HCT116 (cell line): ENCODE measurements around the gene ASCL1.

Experiments used
- CEBPB ChIP-seq: IDR thresholded peaks from 2 replicates; pipeline ENCODE4 v1.6.1; 2012; ENCODE audit warnings: low read depth
- EZH2 ChIP-seq: fragments of 200-600 bp; sonication (generic); IDR thresholded peaks from 2 replicates; pipeline ENCODE4 v1.6.1; 2017; ENCODE audit warnings: antibody characterized with exemption, mixed run types
- EZH2phosphoT487 ChIP-seq: fragments of 200-600 bp; IDR thresholded peaks from 2 replicates; pipeline ENCODE4 v1.6.1; 2018; ENCODE audit warnings: antibody characterized with exemption, borderline replicate concordance
- FOSL1 ChIP-seq: IDR thresholded peaks from 2 replicates; pipeline ENCODE4 v1.6.1; 2012; ENCODE audit warnings: low read depth
- POLR2A ChIP-seq: IDR thresholded peaks from 2 replicates; pipeline ENCODE4 v1.7.0; 2011; ENCODE audit warnings: borderline replicate concordance; ENCODE audit not compliant: insufficient read depth, insufficient read length; ENCODE audit errors: extremely low read depth
- SIN3A ChIP-seq: IDR thresholded peaks from 2 replicates; pipeline ENCODE4 v1.6.1; 2012; ENCODE audit warnings: low read depth
- ZNF274 ChIP-seq: fragments of 200-500 bp; sonication (Bioruptor generic); IDR thresholded peaks from 2 replicates; pipeline ENCODE4 v1.6.1; 2014; ENCODE audit warnings: mild to moderate bottlenecking, low read depth, low read length, inconsistent platforms
- TF ChIP-seq, protein P1 (sequence below), 3 experiments: fragments of 200-600 bp in 1 of 3; sonication (generic) in 1 of 3; IDR thresholded peaks in 2 of 3; conservative IDR thresholded peaks in 1 of 3; 2 replicates each; pipeline ENCODE4 v1.5.1; 2012 to 2017; ENCODE audit warnings: low read depth in 2 of 3, low read length in 2 of 3, antibody characterized with exemption in 1 of 3, borderline replicate concordance in 1 of 3, control low read depth in 1 of 3, mild to moderate bottlenecking in 1 of 3, mixed read lengths in 1 of 3, mixed run types in 1 of 3, moderate library complexity in 1 of 3; ENCODE audit not compliant: insufficient read depth in 1 of 3
- TF ChIP-seq, protein P2 (sequence below): IDR thresholded peaks from 2 replicates; pipeline ENCODE4 v1.6.1; 2012
- TF ChIP-seq, protein P3 (sequence below): IDR thresholded peaks from 2 replicates; pipeline ENCODE4 v1.6.1; 2012
- TF ChIP-seq, protein P4 (sequence below): IDR thresholded peaks from 2 replicates; pipeline ENCODE4 v1.6.1; 2012; ENCODE audit warnings: low read depth

DNA sequence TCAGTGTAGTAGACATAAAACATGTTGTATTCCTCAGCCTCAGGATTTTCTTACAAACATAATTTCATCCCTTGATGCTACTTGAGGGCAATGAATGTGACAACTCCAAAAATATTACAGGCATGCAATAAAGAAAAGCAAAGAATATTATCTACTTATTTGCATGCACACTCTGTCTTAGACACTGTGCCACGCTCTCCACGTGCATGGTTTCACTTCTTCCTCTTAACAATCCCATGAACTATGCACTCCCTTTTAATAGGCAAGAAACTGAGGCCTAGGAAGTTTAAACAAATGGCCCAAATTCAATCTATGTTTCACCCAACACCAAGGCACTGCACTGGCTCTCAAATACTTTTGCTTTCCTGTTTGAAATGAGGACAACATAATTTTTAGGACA is 38.6 kb upstream of the ASCL1 start:
- TF ChIP-seq POLR2A (no peak), CEBPB (no peak), FOSL1 (no peak), EZH2phosphoT487 (no peak), SIN3A (no peak), ZNF274 (no peak), EZH2 (no peak)
- TF ChIP-seq, protein P1, sequence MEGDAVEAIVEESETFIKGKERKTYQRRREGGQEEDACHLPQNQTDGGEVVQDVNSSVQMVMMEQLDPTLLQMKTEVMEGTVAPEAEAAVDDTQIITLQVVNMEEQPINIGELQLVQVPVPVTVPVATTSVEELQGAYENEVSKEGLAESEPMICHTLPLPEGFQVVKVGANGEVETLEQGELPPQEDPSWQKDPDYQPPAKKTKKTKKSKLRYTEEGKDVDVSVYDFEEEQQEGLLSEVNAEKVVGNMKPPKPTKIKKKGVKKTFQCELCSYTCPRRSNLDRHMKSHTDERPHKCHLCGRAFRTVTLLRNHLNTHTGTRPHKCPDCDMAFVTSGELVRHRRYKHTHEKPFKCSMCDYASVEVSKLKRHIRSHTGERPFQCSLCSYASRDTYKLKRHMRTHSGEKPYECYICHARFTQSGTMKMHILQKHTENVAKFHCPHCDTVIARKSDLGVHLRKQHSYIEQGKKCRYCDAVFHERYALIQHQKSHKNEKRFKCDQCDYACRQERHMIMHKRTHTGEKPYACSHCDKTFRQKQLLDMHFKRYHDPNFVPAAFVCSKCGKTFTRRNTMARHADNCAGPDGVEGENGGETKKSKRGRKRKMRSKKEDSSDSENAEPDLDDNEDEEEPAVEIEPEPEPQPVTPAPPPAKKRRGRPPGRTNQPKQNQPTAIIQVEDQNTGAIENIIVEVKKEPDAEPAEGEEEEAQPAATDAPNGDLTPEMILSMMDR (IDR thresholded peaks at IDR 0.05 in 2 of 3, conservative IDR thresholded peaks at IDR 0.05 in 1 of 3; ENCODE audit: borderline replicate concordance in 1 of 3, insufficient read depth in 1 of 3, low read depth in 2 of 3, low read length in 2 of 3) = no peak
- TF ChIP-seq, protein P2, sequence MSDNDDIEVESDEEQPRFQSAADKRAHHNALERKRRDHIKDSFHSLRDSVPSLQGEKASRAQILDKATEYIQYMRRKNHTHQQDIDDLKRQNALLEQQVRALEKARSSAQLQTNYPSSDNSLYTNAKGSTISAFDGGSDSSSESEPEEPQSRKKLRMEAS = no peak
- TF ChIP-seq, protein P3, sequence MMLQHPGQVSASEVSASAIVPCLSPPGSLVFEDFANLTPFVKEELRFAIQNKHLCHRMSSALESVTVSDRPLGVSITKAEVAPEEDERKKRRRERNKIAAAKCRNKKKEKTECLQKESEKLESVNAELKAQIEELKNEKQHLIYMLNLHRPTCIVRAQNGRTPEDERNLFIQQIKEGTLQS = no peak
- TF ChIP-seq, protein P4, sequence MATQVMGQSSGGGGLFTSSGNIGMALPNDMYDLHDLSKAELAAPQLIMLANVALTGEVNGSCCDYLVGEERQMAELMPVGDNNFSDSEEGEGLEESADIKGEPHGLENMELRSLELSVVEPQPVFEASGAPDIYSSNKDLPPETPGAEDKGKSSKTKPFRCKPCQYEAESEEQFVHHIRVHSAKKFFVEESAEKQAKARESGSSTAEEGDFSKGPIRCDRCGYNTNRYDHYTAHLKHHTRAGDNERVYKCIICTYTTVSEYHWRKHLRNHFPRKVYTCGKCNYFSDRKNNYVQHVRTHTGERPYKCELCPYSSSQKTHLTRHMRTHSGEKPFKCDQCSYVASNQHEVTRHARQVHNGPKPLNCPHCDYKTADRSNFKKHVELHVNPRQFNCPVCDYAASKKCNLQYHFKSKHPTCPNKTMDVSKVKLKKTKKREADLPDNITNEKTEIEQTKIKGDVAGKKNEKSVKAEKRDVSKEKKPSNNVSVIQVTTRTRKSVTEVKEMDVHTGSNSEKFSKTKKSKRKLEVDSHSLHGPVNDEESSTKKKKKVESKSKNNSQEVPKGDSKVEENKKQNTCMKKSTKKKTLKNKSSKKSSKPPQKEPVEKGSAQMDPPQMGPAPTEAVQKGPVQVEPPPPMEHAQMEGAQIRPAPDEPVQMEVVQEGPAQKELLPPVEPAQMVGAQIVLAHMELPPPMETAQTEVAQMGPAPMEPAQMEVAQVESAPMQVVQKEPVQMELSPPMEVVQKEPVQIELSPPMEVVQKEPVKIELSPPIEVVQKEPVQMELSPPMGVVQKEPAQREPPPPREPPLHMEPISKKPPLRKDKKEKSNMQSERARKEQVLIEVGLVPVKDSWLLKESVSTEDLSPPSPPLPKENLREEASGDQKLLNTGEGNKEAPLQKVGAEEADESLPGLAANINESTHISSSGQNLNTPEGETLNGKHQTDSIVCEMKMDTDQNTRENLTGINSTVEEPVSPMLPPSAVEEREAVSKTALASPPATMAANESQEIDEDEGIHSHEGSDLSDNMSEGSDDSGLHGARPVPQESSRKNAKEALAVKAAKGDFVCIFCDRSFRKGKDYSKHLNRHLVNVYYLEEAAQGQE = no peak
